Activated T-cell treated with anti-CD3 and anti-CD28 coated beads, Interleukin-2, amount 50 U/mL, for 72 hours (primary cell): ENCODE measurements around the gene ALOX12B. TPM values are rescaled to one million over a fixed set of nuclear protein-coding genes. Genes with fewer than 3 reads are reported as not detected.
A peak's percentile ranks its signal among the peaks of the same experiment; 100 is the strongest.
"Not testable (repeated sequence)": the region's sequence is repeated elsewhere in the genome, so short reads cannot be mapped to it uniquely, and the experiment has no call there.

ENCODE experiments used
- ATAC-seq, 2 donors: fragments of 150-1000 bp; cut with Tn5 transposase; replicated peaks in 1 of 2; 2 replicates each; pipeline ENCODE4 v1.10.0; 2021; ENCODE audit warnings: moderate library complexity in 2 of 2, mild to moderate bottlenecking in 1 of 2
- DNase-seq, 2 donors: peaks; one replicate each; pipeline ENCODE4 v3.0.0; 2021 to 2022; ENCODE audit warnings: mixed read lengths in 1 of 2
- H3K27ac Mint-ChIP-seq: one replicate; pipeline ENCODE4 v1.8.0; 2022; ENCODE audit warnings: mild to moderate bottlenecking, moderate library complexity, mixed read lengths
- H3K27me3 Mint-ChIP-seq: one replicate; pipeline ENCODE4 v1.8.0; 2022; ENCODE audit warnings: low read depth, mixed read lengths
- H3K36me3 Mint-ChIP-seq, 2 donors: one replicate each; pipeline ENCODE4 v1.8.0; 2022; ENCODE audit warnings: mixed read lengths in 2 of 2, mild to moderate bottlenecking in 1 of 2; ENCODE audit not compliant: insufficient read depth in 2 of 2
- H3K4me1 Mint-ChIP-seq: one replicate; pipeline ENCODE4 v1.8.0; 2022; ENCODE audit warnings: low read depth, mixed read lengths
- H3K4me3 Mint-ChIP-seq, 2 donors: one replicate each; pipeline ENCODE4 v1.8.0; 2022; ENCODE audit warnings: mild to moderate bottlenecking in 2 of 2, mixed read lengths in 2 of 2, moderate library complexity in 2 of 2
- H3K9me3 Mint-ChIP-seq, 2 donors: one replicate each; pipeline ENCODE4 v1.8.0; 2022; ENCODE audit warnings: mixed read lengths in 2 of 2
- total RNA-seq, 2 donors: library from RNA; stranded (reverse); gene quantifications; one replicate each; pipeline ENCODE4 v1.2.3, GENCODE V29; 2022

Gene ALOX12B
- total RNA-seq, 2 donors from 2014 or later: 1.3 to 4.1 TPM

GRCh38 chr17:8063761-8064534, 23.6 kb downstream of the ALOX12B start:
- DNase-seq: no peak
- Mint-ChIP-seq H3K4me1 (no peaks in the 10 kb centered on the region), H3K27me3 (peaks cover 63% of the 10 kb centered on the region), H3K36me3 (no peaks in the 10 kb centered on the region), H3K9me3 (no peaks in the 10 kb centered on the region), H3K4me3 (no peak overlapping the region), H3K27ac (no peak overlapping the region)
- no peak for ATAC-seq

DNA sequence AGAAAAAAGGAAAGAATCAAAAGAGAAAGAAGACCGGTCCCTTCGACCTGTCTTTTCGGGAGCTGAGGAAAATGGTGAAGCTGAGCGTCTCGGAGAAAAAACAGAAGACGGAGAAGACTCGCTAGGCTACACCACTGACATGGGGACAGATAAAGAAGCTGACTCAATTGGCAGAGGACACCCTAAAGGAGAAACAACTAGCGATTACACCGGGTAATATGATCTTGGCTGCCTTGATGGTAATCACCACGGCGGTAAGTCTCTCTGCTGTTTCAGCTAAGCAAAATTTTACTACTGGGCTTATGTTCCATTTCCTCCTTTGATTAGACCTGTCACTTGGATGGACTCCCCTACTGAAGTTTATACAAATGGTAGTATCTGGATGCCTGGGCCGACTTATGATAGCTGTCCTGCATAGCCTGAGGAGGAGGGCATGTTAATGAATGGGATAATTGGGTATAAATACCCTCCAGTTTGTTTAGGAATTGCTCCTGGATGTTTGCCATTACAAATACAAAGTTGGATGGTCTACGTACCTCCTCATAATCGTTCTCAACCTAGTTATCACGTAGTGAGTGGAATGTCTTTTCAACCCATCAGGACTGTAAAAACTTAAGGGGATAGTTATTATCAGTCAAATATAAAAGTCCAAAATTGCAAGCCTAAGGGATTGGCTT, 24.6 kb downstream of the ALOX12B start:
- Mint-ChIP-seq H3K4me1 (no peaks in the 10 kb centered on the region), H3K27ac (peak overlapping the region; percentile 13), H3K9me3 (no peaks in the 10 kb centered on the region), H3K4me3 (peak overlapping the region in 1 of 2 donors; percentile 49), H3K36me3 (no peaks in the 10 kb centered on the region), H3K27me3 (peaks cover 63% of the 10 kb centered on the region)
- ATAC-seq: no peak
- DNase-seq: no peak

DNA sequence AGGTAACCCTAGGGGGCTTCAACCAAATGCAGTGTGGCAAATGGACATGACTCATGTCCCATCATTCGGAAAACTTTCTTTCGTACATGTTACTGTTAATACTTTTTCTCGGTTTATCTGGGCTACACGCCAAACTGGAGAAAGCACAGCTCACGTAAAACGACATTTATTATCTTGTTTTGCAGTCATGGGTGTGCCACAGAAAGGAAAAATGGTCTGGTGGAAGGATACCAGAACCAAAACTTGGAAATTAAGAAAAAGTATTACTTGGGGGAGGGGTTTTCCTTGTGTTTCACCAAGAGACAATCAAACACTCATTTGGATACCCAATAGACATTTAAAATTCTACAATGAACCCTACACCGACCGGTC, 25.1 kb downstream of the ALOX12B start:
- peak overlapping the region in 1 of 2 donors; percentile 49 for H3K4me3 Mint-ChIP-seq
- no peaks in the 10 kb centered on the region for H3K36me3 Mint-ChIP-seq
- peaks cover 60% of the 10 kb centered on the region for H3K27me3 Mint-ChIP-seq
- no peaks in the 10 kb centered on the region for H3K9me3 Mint-ChIP-seq
- no peaks in the 10 kb centered on the region for H3K4me1 Mint-ChIP-seq
- DNase-seq (no peak), ATAC-seq (no peak)
- no peak overlapping the region for H3K27ac Mint-ChIP-seq

GRCh38 chr17:8061851-8062250, 25.7 kb downstream of the ALOX12B start:
- H3K27me3 Mint-ChIP-seq: peaks cover 66% of the 10 kb centered on the region

GRCh38 chr17:8060274-8060673, 27.2 kb downstream of the ALOX12B start:
- Mint-ChIP-seq H3K27ac (no peak overlapping the region), H3K4me1 (peaks cover 18% of the 10 kb centered on the region), H3K27me3 (peaks cover 75% of the 10 kb centered on the region), H3K36me3 (no peaks in the 10 kb centered on the region), H3K9me3 (no peaks in the 10 kb centered on the region), H3K4me3 (no peak overlapping the region)
- ATAC-seq: peak; percentile 35 to 41
- peak; percentile 55 to 76 for DNase-seq

More at GRCh38 chr17:8061851-8062250, 25.7 kb downstream of the ALOX12B start:
- not testable (repeated sequence) for H3K27ac Mint-ChIP-seq, ATAC-seq, H3K4me3 Mint-ChIP-seq, H3K4me1 Mint-ChIP-seq, DNase-seq, H3K9me3 Mint-ChIP-seq, H3K36me3 Mint-ChIP-seq

DNA sequence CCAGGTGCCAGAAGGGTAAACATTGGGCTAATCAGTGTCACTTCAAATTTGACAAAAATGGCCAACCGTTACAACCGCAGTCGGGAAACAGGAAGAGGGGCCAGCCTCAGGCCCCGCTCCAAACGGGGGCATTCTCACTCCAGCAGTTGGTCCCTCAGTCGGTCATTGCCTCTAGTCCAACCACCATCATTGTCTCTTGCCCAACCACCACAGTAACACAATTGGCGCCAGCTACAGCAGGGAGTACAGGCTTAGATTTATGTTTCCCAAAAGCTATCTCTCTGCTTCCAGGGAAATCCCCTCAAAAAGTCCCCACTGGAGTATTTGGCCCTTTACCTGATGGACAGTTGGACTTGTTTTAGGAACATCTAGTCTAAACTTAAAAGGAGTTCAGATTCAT, 28.4 kb downstream of the ALOX12B start:
- peaks cover 68% of the 10 kb centered on the region for H3K27me3 Mint-ChIP-seq

DNA sequence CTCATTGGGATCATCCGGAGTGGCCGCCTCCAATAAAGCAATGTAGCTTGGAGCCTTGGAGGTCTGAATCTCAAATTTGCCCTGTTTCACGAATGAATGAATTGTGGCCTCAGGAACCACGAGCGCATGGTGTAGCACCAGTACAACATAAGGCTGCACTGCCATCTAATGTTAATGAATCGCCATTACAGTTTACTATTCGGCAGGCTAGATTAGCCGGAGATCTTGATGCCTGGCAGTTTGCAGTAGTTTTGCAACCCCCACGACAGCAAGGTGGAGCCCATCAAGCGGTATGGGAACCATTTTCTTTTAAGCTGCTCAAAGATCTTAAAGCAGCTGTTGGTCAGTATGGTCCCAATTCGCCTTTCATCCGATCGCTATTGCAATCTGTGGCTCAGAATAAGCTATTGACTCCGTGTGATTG, 29.8 kb downstream of the ALOX12B start:
- Mint-ChIP-seq H3K9me3 (no peaks in the 10 kb centered on the region), H3K27ac (no peak overlapping the region), H3K4me1 (peaks cover 18% of the 10 kb centered on the region), H3K27me3 (peaks cover 56% of the 10 kb centered on the region), H3K36me3 (no peaks in the 10 kb centered on the region), H3K4me3 (no peak overlapping the region)
- ATAC-seq (peak; percentile 76 to 80), DNase-seq (peak; percentile 36 to 47)

More for the DNA sequence above, 28.4 kb downstream of the ALOX12B start:
- no peak overlapping the region for H3K4me3 Mint-ChIP-seq
- DNase-seq (no peak), ATAC-seq (no peak)
- H3K4me1 Mint-ChIP-seq: peaks cover 18% of the 10 kb centered on the region
- H3K36me3 Mint-ChIP-seq: no peaks in the 10 kb centered on the region
- H3K9me3 Mint-ChIP-seq: no peaks in the 10 kb centered on the region
- H3K27ac Mint-ChIP-seq: no peak overlapping the region

DNA sequence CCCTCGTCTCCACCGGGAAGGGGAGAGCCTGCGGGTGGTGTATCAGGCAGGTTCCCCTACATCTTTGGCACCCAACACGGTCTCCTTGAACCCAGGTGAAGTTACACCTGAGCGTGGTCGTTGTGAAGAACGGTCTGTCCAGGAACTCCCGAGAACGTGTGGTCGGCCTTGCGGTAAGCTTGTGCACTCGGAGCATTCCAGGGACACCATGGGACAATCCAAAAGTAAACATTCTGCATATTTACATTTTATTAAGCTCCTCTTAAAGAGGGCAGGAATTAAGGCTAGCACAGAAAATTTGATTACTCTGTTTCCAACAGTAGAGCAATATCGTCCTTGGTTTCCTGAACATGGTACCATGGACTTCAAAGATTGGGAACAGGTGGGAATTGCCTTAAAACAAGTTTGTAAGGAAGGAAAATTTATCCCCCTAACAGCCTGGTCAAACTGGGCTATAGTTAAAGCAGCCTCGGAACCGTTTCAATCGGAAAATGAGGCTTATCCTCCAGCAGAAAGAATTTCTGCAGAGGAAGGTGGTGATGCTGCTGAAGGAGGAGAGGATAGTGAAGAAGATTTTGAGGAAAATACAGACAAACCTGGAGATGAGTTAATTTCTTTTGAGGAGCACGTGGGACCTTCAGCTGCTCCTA, 30.4 kb downstream of the ALOX12B start:
- no peaks in the 10 kb centered on the region for H3K9me3 Mint-ChIP-seq
- DNase-seq: no peak

DNA sequence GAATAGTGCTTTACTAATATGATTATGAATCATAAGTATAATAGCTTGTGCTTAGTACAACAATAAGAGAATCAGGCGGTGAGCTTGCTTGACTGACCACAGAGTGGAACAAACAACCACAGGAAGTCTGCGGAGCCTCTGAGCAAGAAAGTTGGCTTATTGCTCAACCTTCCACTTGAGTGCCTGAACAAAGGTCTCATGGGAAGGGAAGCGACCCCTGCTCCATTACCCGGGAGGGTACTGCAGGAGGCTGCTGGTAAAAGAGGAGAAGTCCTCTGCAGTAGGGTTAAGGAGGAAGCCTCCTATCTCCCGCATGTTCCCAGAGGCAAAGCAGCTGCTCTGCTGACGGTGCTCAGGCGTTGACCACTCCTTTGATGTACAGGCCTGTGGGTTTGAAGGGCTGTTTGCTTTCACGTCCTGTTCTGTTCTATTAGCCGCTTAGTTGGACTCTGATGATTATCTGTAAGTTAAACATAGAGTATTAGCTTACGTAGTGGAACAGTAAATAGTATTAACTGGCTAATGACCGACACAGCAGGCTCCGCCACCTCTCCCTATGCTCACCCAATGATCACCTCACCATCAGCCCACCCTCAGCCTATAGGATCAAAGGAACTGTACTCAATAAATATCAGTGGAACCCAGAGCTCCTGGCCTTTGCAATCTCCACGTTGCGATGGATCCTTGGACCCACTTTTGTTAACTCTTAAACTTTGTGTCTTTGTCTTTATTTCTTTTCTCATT, 31.1 kb downstream of the ALOX12B start:
- Mint-ChIP-seq H3K27ac (no peak overlapping the region), H3K4me1 (peaks cover 18% of the 10 kb centered on the region), H3K4me3 (no peak overlapping the region), H3K27me3 (peaks cover 43% of the 10 kb centered on the region), H3K36me3 (no peaks in the 10 kb centered on the region), H3K9me3 (no peaks in the 10 kb centered on the region)
- ATAC-seq (peak; percentile 74 to 75), DNase-seq (peak; percentile 48 to 49)

More for the DNA sequence above, 30.4 kb downstream of the ALOX12B start:
- H3K36me3 Mint-ChIP-seq: no peaks in the 10 kb centered on the region
- H3K4me3 Mint-ChIP-seq: no peak overlapping the region
- H3K4me1 Mint-ChIP-seq: peaks cover 18% of the 10 kb centered on the region
- no peak overlapping the region for H3K27ac Mint-ChIP-seq
- no peak for ATAC-seq
- H3K27me3 Mint-ChIP-seq: peaks cover 50% of the 10 kb centered on the region

GRCh38 chr17:8055851-8056231, 31.7 kb downstream of the ALOX12B start:
- Mint-ChIP-seq H3K27ac (no peak overlapping the region), H3K9me3 (no peaks in the 10 kb centered on the region), H3K4me1 (peaks cover 18% of the 10 kb centered on the region), H3K4me3 (no peak overlapping the region), H3K27me3 (peaks cover 37% of the 10 kb centered on the region), H3K36me3 (no peaks in the 10 kb centered on the region)
- DNase-seq (no peak), ATAC-seq (no peak)

GRCh38 chr17:8053600-8053999, 33.9 kb downstream of the ALOX12B start:
- ATAC-seq: no peak
- H3K27me3 Mint-ChIP-seq: peaks cover 17% of the 10 kb centered on the region
- no peak for DNase-seq
- H3K36me3 Mint-ChIP-seq: no peaks in the 10 kb centered on the region
- H3K9me3 Mint-ChIP-seq: no peaks in the 10 kb centered on the region
- H3K27ac Mint-ChIP-seq: no peak overlapping the region
- peaks cover 18% of the 10 kb centered on the region for H3K4me1 Mint-ChIP-seq
- no peak overlapping the region for H3K4me3 Mint-ChIP-seq

GRCh38 chr17:8052256-8053252, 35.0 kb downstream of the ALOX12B start:
- peaks cover 16% of the 10 kb centered on the region for H3K27me3 Mint-ChIP-seq
- H3K36me3 Mint-ChIP-seq: no peaks in the 10 kb centered on the region
- DNase-seq: no peak
- H3K27ac Mint-ChIP-seq: no peak overlapping the region
- no peaks in the 10 kb centered on the region for H3K9me3 Mint-ChIP-seq
- no peak for ATAC-seq
- no peak overlapping the region for H3K4me3 Mint-ChIP-seq
- peaks cover 18% of the 10 kb centered on the region for H3K4me1 Mint-ChIP-seq
